ENCODE data around the gene PADI4. TPM values are rescaled to one million over a fixed set of nuclear protein-coding genes. Genes with fewer than 3 reads are reported as not detected.
A peak's percentile ranks its signal among the peaks of the same experiment; 100 is the strongest.

PADI4 gene
- total RNA-seq, 3 donors from 2014 or later (not counting 1 experiment from before 2014, with no cell fraction given): 1.4 to 11.6 (median 1.7) TPM

DNA sequence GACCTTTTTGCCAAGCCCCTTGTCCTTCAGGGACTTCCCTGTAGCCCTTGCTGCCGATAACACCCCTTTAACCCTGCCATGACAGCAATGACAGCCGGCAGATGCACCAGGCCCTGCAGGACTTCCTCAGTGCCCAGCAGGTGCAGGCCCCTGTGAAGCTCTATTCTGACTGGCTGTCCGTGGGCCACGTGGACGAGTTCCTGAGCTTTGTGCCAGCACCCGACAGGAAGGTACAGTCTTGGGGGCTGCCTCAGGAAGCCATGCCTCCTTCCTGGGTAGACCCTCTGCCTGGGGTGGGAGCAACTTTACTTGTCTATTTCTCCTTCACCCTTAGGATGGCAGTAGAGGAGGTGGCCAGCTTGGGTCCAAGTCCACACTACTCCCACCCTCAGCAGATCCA is 47.9 kb downstream of the PADI4 start:
- ATAC-seq: peak in 1 of 3 donors; percentile 36
- intact Hi-C loops (cut with micrococcal nuclease): no loop called here
- DNase-seq: peak in 1 of 2 donors; percentile 40
- no peaks in the 10 kb centered on the region for H3K27me3 ChIP-seq (ENCODE audit: control insufficient read depth, insufficient read depth, low read length)
- Mint-ChIP-seq H3K4me1 (peaks cover 0 to 6% of the 10 kb centered on the region in 2 donors), H3K4me3 (peak overlapping the region; percentile 9), H3K36me3 (no peaks in the 10 kb centered on the region), H3K9me3 (no peaks in the 10 kb centered on the region), H3K27ac (no peak overlapping the region), H3K27me3 (ENCODE audit: low read depth in 2 of 2) (peaks cover 3 to 6% of the 10 kb centered on the region in 2 donors)
- H3K4me1 ChIP-seq (ENCODE audit: control insufficient read depth, insufficient read depth, low read length): peaks cover 8% of the 10 kb centered on the region
- peak overlapping the region; percentile 29 for H3K4me3 ChIP-seq (ENCODE audit: low read length)
- H3K27ac ChIP-seq (ENCODE audit: low read length): no peak overlapping the region
- H3K36me3 ChIP-seq (ENCODE audit: control insufficient read depth, insufficient read depth, low read length): no peaks in the 10 kb centered on the region
- WGBS (ENCODE audit: insufficient coverage): 4% methylated on average over 6 of the region's 6 CpGs
- TF ChIP-seq, protein P1, sequence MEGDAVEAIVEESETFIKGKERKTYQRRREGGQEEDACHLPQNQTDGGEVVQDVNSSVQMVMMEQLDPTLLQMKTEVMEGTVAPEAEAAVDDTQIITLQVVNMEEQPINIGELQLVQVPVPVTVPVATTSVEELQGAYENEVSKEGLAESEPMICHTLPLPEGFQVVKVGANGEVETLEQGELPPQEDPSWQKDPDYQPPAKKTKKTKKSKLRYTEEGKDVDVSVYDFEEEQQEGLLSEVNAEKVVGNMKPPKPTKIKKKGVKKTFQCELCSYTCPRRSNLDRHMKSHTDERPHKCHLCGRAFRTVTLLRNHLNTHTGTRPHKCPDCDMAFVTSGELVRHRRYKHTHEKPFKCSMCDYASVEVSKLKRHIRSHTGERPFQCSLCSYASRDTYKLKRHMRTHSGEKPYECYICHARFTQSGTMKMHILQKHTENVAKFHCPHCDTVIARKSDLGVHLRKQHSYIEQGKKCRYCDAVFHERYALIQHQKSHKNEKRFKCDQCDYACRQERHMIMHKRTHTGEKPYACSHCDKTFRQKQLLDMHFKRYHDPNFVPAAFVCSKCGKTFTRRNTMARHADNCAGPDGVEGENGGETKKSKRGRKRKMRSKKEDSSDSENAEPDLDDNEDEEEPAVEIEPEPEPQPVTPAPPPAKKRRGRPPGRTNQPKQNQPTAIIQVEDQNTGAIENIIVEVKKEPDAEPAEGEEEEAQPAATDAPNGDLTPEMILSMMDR (IDR thresholded peaks at IDR 0.05): no peak
- H3K9me3 ChIP-seq (ENCODE audit: control insufficient read depth, insufficient read depth, low read length): no peaks in the 10 kb centered on the region

DNA sequence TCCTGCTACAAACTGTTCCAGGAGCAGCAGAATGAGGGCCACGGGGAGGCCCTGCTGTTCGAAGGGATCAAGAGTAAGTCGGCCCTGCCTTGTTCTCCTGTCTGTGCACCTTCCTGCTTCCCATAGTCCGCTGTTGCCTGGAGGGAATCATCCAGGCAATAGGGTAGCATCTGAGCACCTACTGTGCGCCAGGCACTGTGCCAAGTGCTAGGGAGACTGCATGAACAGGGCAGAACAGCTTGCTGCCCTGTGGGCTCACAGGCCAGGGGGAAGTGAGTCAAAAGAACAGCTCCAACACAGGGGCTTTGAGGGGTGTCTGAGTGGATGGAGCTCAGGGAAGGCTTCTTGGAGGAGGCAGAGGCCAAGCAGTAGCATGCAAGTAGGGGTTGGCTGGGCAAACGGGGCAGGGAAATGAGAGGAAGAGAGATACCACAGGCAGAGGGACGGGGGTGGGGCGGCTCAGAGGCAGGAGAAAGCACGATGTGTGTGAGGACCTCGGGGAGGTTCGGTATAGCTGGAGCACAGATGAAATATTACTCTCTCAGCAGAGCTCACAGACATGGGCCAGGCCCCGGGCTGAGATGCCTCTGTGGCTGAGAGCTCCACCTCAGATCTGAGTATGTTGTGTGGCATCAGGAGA is 48.5 kb downstream of the PADI4 start:
- H3K27ac Mint-ChIP-seq: peak overlapping the region in 1 of 2 donors; percentile 23
- H3K4me3 ChIP-seq (ENCODE audit: low read length): peak overlapping the region; percentile 29
- H3K27me3 ChIP-seq (ENCODE audit: control insufficient read depth, insufficient read depth, low read length): no peaks in the 10 kb centered on the region
- TF ChIP-seq, protein P1 (IDR thresholded peaks at IDR 0.05): no peak
- DNase-seq: peak in 1 of 2 donors; percentile 15
- peaks cover 0 to 6% of the 10 kb centered on the region in 2 donors for H3K4me1 Mint-ChIP-seq
- 35% methylated on average over 12 of the region's 12 CpGs for WGBS (ENCODE audit: insufficient coverage)
- no peaks in the 10 kb centered on the region for H3K9me3 ChIP-seq (ENCODE audit: control insufficient read depth, insufficient read depth, low read length)
- peaks cover 2% of the 10 kb centered on the region in 2 donors for H3K27me3 Mint-ChIP-seq (ENCODE audit: low read depth in 2 of 2)
- no peaks in the 10 kb centered on the region for H3K36me3 Mint-ChIP-seq
- no peaks in the 10 kb centered on the region for H3K36me3 ChIP-seq (ENCODE audit: control insufficient read depth, insufficient read depth, low read length)
- H3K27ac ChIP-seq (ENCODE audit: low read length): no peak overlapping the region
- no peaks in the 10 kb centered on the region for H3K9me3 Mint-ChIP-seq
- intact Hi-C loops (cut with micrococcal nuclease): no loop called here
- peaks cover 8% of the 10 kb centered on the region for H3K4me1 ChIP-seq (ENCODE audit: control insufficient read depth, insufficient read depth, low read length)
- no peak overlapping the region for H3K4me3 Mint-ChIP-seq
- no peak for ATAC-seq

DNA sequence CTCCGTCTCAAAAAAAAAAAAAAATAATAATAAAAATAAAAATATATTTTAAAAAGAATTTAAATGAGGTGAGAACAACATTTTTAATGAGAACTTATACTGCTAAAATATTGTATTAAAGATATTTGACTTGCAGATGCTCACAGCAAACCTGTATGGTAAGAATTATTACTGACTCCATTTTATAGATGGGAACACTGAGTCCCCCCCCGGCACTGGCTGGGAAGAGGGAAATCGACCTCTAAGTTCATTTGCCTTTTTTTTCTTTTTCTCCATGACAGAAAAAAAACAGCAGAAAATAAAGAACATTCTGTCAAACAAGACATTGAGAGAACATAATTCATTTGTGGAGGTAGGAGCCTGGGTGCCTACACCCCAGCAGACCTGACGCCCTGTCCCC is 50.6 kb downstream of the PADI4 start:
- 90% methylated on average over 2 of the region's 4 CpGs for WGBS (ENCODE audit: insufficient coverage)
- H3K4me1 ChIP-seq (ENCODE audit: control insufficient read depth, insufficient read depth, low read length): peaks cover 8% of the 10 kb centered on the region
- H3K9me3 ChIP-seq (ENCODE audit: control insufficient read depth, insufficient read depth, low read length): no peaks in the 10 kb centered on the region
- TF ChIP-seq, protein P1 (IDR thresholded peaks at IDR 0.05): no peak
- Mint-ChIP-seq H3K4me1 (peaks cover 0 to 6% of the 10 kb centered on the region in 2 donors), H3K27me3 (ENCODE audit: low read depth in 2 of 2) (no peaks in the 10 kb centered on the region), H3K4me3 (no peak overlapping the region), H3K36me3 (no peaks in the 10 kb centered on the region), H3K27ac (no peak overlapping the region), H3K9me3 (no peaks in the 10 kb centered on the region)
- H3K27me3 ChIP-seq (ENCODE audit: control insufficient read depth, insufficient read depth, low read length): no peaks in the 10 kb centered on the region
- H3K27ac ChIP-seq (ENCODE audit: low read length): no peak overlapping the region
- no peak for DNase-seq
- no peak overlapping the region for H3K4me3 ChIP-seq (ENCODE audit: low read length)
- intact Hi-C loops (cut with micrococcal nuclease): no loop called here
- no peak for ATAC-seq
- H3K36me3 ChIP-seq (ENCODE audit: control insufficient read depth, insufficient read depth, low read length): no peaks in the 10 kb centered on the region

DNA sequence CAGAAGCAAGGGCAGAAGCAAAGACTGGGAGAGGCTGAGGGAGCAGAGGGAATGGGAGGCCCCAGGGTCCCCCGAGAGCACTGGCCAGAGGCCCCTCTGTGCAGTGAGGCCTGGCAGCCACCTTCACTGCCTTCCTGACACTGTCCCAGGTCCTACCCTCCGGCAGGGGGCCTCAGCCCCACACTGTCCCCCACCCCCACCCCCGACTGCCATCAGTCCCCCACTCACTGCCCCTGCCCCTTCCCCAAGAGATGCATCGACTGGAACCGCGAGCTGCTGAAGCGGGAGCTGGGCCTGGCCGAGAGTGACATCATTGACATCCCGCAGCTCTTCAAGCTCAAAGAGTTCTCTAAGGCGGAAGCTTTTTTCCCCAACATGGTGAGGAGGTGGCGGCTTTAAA is 51.0 kb downstream of the PADI4 start:
- Histone ChIP-seq H3K4me3 (ENCODE audit: low read length) (no peak overlapping the region), H3K9me3 (ENCODE audit: control insufficient read depth, insufficient read depth, low read length) (no peaks in the 10 kb centered on the region), H3K36me3 (ENCODE audit: control insufficient read depth, insufficient read depth, low read length) (no peaks in the 10 kb centered on the region), H3K27me3 (ENCODE audit: control insufficient read depth, insufficient read depth, low read length) (no peaks in the 10 kb centered on the region), H3K4me1 (ENCODE audit: control insufficient read depth, insufficient read depth, low read length) (peaks cover 8% of the 10 kb centered on the region), H3K27ac (ENCODE audit: low read length) (no peak overlapping the region)
- ATAC-seq: no peak
- DNase-seq: no peak
- TF ChIP-seq, protein P1 (IDR thresholded peaks at IDR 0.05): no peak
- intact Hi-C loops (cut with micrococcal nuclease): no loop called here
- no peaks in the 10 kb centered on the region for H3K36me3 Mint-ChIP-seq
- H3K4me1 Mint-ChIP-seq: peaks cover 0 to 6% of the 10 kb centered on the region in 2 donors
- no peaks in the 10 kb centered on the region for H3K27me3 Mint-ChIP-seq (ENCODE audit: low read depth in 2 of 2)
- no peaks in the 10 kb centered on the region for H3K9me3 Mint-ChIP-seq
- whole genome bisulfite sequencing (ENCODE audit: insufficient coverage): 91% methylated on average over 10 of the region's 11 CpGs
- H3K4me3 Mint-ChIP-seq: no peak overlapping the region
- H3K27ac Mint-ChIP-seq: no peak overlapping the region
